ENCODE measurements around the gene RIC8B. TPM values are rescaled to one million over a fixed set of nuclear protein-coding genes. Genes with fewer than 3 reads are reported as not detected.
A peak's percentile ranks its signal among the peaks of the same experiment; 100 is the strongest.

The RIC8B gene
- total RNA-seq, 2 donors from 2014 or later = 13.9 to 14.6 TPM

- no peak overlapping the region for H3K4me3 ChIP-seq
- H3K9ac ChIP-seq (ENCODE audit: low read depth in 2 of 2, low read length in 2 of 2) = no peak overlapping the region
- H3K9me3 ChIP-seq = no peaks in the 10 kb centered on the region
- H3K4me1 ChIP-seq = no peaks in the 10 kb centered on the region
- H3K36me3 ChIP-seq = no peaks in the 10 kb centered on the region
- H3K27me3 ChIP-seq = no peaks in the 10 kb centered on the region
- H3K27ac ChIP-seq = no peak overlapping the region
- intact Hi-C loops (cut with DNase I) = no loop called here
- TF ChIP-seq CTCF (IDR thresholded peaks at IDR 0.05) = no peak
- DNase-seq = no peak
These were observed 122.6 kb downstream of the RIC8B start for GRCh38 chr12:106897082-106897481.

- Histone ChIP-seq H3K4me1 (no peaks in the 10 kb centered on the region), H3K4me3 (no peak overlapping the region), H3K27ac (no peak overlapping the region), H3K9me3 (no peaks in the 10 kb centered on the region), H3K27me3 (no peaks in the 10 kb centered on the region), H3K36me3 (no peaks in the 10 kb centered on the region), H3K9ac (ENCODE audit: low read depth in 2 of 2, low read length in 2 of 2) (no peak overlapping the region)
- intact Hi-C loops (cut with DNase I) = no loop called here
- DNase-seq = peak; percentile 38
- TF ChIP-seq CTCF (IDR thresholded peaks at IDR 0.05) = no peak
These were observed 123.8 kb downstream of the RIC8B start for GRCh38 chr12:106897981-106898901.

- no peak overlapping the region for H3K4me3 ChIP-seq
- H3K27ac ChIP-seq = no peak overlapping the region
- no peaks in the 10 kb centered on the region for H3K36me3 ChIP-seq
- no peak for DNase-seq
- H3K9me3 ChIP-seq = no peaks in the 10 kb centered on the region
- no peak overlapping the region for H3K9ac ChIP-seq (ENCODE audit: low read depth in 2 of 2, low read length in 2 of 2)
- H3K4me1 ChIP-seq = no peaks in the 10 kb centered on the region
- no peak for TF ChIP-seq CTCF (IDR thresholded peaks at IDR 0.05)
- H3K27me3 ChIP-seq = no peaks in the 10 kb centered on the region
- intact Hi-C loops (cut with DNase I) = no loop called here
These were observed 126.1 kb downstream of the RIC8B start for GRCh38 chr12:106900554-106900953.

GRCh38 chr12:106901276-106901675, 126.8 kb downstream of the RIC8B start:
- no peaks in the 10 kb centered on the region for H3K27me3 ChIP-seq
- H3K9me3 ChIP-seq = no peaks in the 10 kb centered on the region
- H3K36me3 ChIP-seq = no peaks in the 10 kb centered on the region
- no peak overlapping the region for H3K9ac ChIP-seq (ENCODE audit: low read depth in 2 of 2, low read length in 2 of 2)
- no peak overlapping the region for H3K27ac ChIP-seq
- no peak overlapping the region for H3K4me3 ChIP-seq
- intact Hi-C loops (cut with DNase I) = no loop called here
- no peaks in the 10 kb centered on the region for H3K4me1 ChIP-seq
- no peak for TF ChIP-seq CTCF (IDR thresholded peaks at IDR 0.05)
- DNase-seq = no peak

GRCh38 chr12:106902053-106902452, 127.6 kb downstream of the RIC8B start:
- Histone ChIP-seq H3K27ac (no peak overlapping the region), H3K9ac (ENCODE audit: low read depth in 2 of 2, low read length in 2 of 2) (no peak overlapping the region), H3K9me3 (no peaks in the 10 kb centered on the region), H3K36me3 (no peaks in the 10 kb centered on the region), H3K27me3 (no peaks in the 10 kb centered on the region), H3K4me1 (no peaks in the 10 kb centered on the region), H3K4me3 (no peak overlapping the region)
- TF ChIP-seq CTCF (IDR thresholded peaks at IDR 0.05) = no peak
- no peak for DNase-seq
- intact Hi-C loops (cut with DNase I) = no loop called here

All from colonic mucosa (tissue), 4 donors.